HEK293 (cell line): Measurements from ENCODE around the gene UNC13A.

Experiments used
- CTCF ChIA-PET: fragments of 350-600 bp; formaldehyde crosslinking; extraction: SDS; loops from one replicate; lab custom pipeline; 2021; ENCODE audit warnings: antibody characterized with exemption; lab: Yijun Ruan, JAX
- POLR2A ChIA-PET: fragments of 300-600 bp; formaldehyde crosslinking; extraction: SDS; loops from one replicate; lab custom pipeline; 2020; ENCODE audit warnings: antibody characterized with exemption, inconsistent platforms; lab: Yijun Ruan, JAX
- H3K27ac ChIP-seq: fragments of 200-500 bp; sonication (Bioruptor generic); 2 replicates; pipeline ENCODE4 v1.5.1; 2014; ENCODE audit warnings: low read depth, low read length, control low read depth, inconsistent platforms; ENCODE audit errors: extremely low read depth
- H3K36me3 ChIP-seq, 2 experiments: fragments of 200-500 bp in 1 of 2; sonication (Bioruptor generic) in 1 of 2; 1 replicate in 1 of 2; 2 replicates in 1 of 2; pipeline ENCODE4 v1.5.1; 2014 to 2017; ENCODE audit warnings: inconsistent platforms in 2 of 2, low read length in 2 of 2; ENCODE audit not compliant: control insufficient read depth in 2 of 2, insufficient read depth in 1 of 2
- H3K4me1 ChIP-seq: fragments of 200-500 bp; sonication (Bioruptor generic); 2 replicates; pipeline ENCODE4 v1.5.1; 2014; ENCODE audit warnings: mild to moderate bottlenecking, low read length, inconsistent platforms; ENCODE audit not compliant: control insufficient read depth, insufficient read depth
- H3K4me3 ChIP-seq: 2 replicates; pipeline ENCODE4 v1.5.1; 2011; ENCODE audit warnings: low read depth, mild to moderate bottlenecking, control low read depth, low read length, moderate library complexity
- H3K9me3 ChIP-seq: fragments of 200-500 bp; sonication (Bioruptor generic); 2 replicates; pipeline ENCODE4 v1.5.1; 2014; ENCODE audit warnings: low read depth, low read length, inconsistent platforms; ENCODE audit not compliant: control insufficient read depth, insufficient read depth
- GLI4 ChIP-seq: fragments of 450-650 bp; formaldehyde crosslinking; IDR thresholded peaks from 2 replicates; pipeline ENCODE4 v1.5.1; 2016; ENCODE audit warnings: missing biosample characterization, missing genetic modification characterization
- GLIS1 ChIP-seq: fragments of 450-650 bp; formaldehyde crosslinking; IDR thresholded peaks from 2 replicates; pipeline ENCODE4 v1.5.1; 2016; ENCODE audit warnings: missing biosample characterization, missing genetic modification characterization
- KLF1 ChIP-seq: fragments of 450-650 bp; formaldehyde crosslinking; IDR thresholded peaks from 2 replicates; pipeline ENCODE4 v1.5.1; 2016; ENCODE audit warnings: missing biosample characterization, missing genetic modification characterization
- KLF17 ChIP-seq: fragments of 450-650 bp; formaldehyde crosslinking; IDR thresholded peaks from 2 replicates; pipeline ENCODE4 v1.5.1; 2016; ENCODE audit warnings: missing biosample characterization, missing genetic modification characterization
- KLF7 ChIP-seq: fragments of 450-650 bp; formaldehyde crosslinking; IDR thresholded peaks from 2 replicates; pipeline ENCODE4 v1.5.1; 2016; ENCODE audit warnings: missing biosample characterization, missing genetic modification characterization, borderline replicate concordance
- PRDM1 ChIP-seq: fragments of 450-650 bp; formaldehyde crosslinking; IDR thresholded peaks from 2 replicates; pipeline ENCODE4; 2016; ENCODE audit warnings: missing biosample characterization, missing genetic modification characterization
- REPIN1 ChIP-seq: fragments of 450-650 bp; formaldehyde crosslinking; IDR thresholded peaks from 2 replicates; pipeline ENCODE4 v1.5.1; 2017; ENCODE audit warnings: missing biosample characterization, missing genetic modification characterization, low read depth
- SCRT2 ChIP-seq: fragments of 450-650 bp; formaldehyde crosslinking; IDR thresholded peaks from 2 replicates; pipeline ENCODE4 v1.5.1; 2016; ENCODE audit warnings: missing biosample characterization, missing genetic modification characterization
- SP7 ChIP-seq: fragments of 450-650 bp; formaldehyde crosslinking; IDR thresholded peaks from 2 replicates; pipeline ENCODE4 v1.5.1; 2016; ENCODE audit warnings: missing biosample characterization, missing genetic modification characterization
- ZBTB10 ChIP-seq: fragments of 450-650 bp; formaldehyde crosslinking; IDR thresholded peaks from 2 replicates; pipeline ENCODE4 v1.5.1; 2016; ENCODE audit warnings: missing biosample characterization, missing genetic modification characterization
- ZBTB17 ChIP-seq: fragments of 450-650 bp; formaldehyde crosslinking; IDR thresholded peaks from 2 replicates; pipeline ENCODE4 v1.5.1; 2016; ENCODE audit warnings: missing biosample characterization, missing genetic modification characterization
- ZBTB48 ChIP-seq: fragments of 450-650 bp; formaldehyde crosslinking; IDR thresholded peaks from 2 replicates; pipeline ENCODE4 v1.5.1; 2016; ENCODE audit warnings: missing biosample characterization, missing genetic modification characterization
- ZIC2 ChIP-seq: fragments of 450-650 bp; formaldehyde crosslinking; IDR thresholded peaks from 2 replicates; pipeline ENCODE4 v1.5.1; 2016; ENCODE audit warnings: missing biosample characterization, missing genetic modification characterization
- ZNF24 ChIP-seq: fragments of 450-650 bp; formaldehyde crosslinking; IDR thresholded peaks from 2 replicates; pipeline ENCODE4 v1.5.1; 2016; ENCODE audit warnings: missing biosample characterization, missing genetic modification characterization
- ZNF26 ChIP-seq: fragments of 450-650 bp; formaldehyde crosslinking; IDR thresholded peaks from 2 replicates; pipeline ENCODE4 v1.5.1; 2016; ENCODE audit warnings: missing biosample characterization, missing genetic modification characterization
- ZNF341 ChIP-seq: fragments of 450-650 bp; formaldehyde crosslinking; IDR thresholded peaks from 2 replicates; pipeline ENCODE4; 2016; ENCODE audit warnings: low read depth, missing biosample characterization, missing genetic modification characterization
- ZNF404 ChIP-seq: fragments of 450-650 bp; formaldehyde crosslinking; IDR thresholded peaks from 2 replicates; pipeline ENCODE4 v1.5.1; 2017; ENCODE audit warnings: missing biosample characterization, missing genetic modification characterization
- ZNF514 ChIP-seq: fragments of 450-650 bp; formaldehyde crosslinking; IDR thresholded peaks from 2 replicates; pipeline ENCODE4 v1.5.1; 2016; ENCODE audit warnings: missing biosample characterization, missing genetic modification characterization
- ZNF518A ChIP-seq: fragments of 450-650 bp; formaldehyde crosslinking; conservative IDR thresholded peaks from 2 replicates; pipeline ENCODE4 v1.5.1; 2016; ENCODE audit warnings: low read depth, missing biosample characterization, missing genetic modification characterization
- ZNF596 ChIP-seq: fragments of 450-650 bp; IDR thresholded peaks from 2 replicates; pipeline ENCODE4 v1.5.0; 2018; ENCODE audit warnings: missing biosample characterization, mild to moderate bottlenecking, missing genetic modification characterization, moderate library complexity
- ZNF621 ChIP-seq: fragments of 450-650 bp; formaldehyde crosslinking; IDR thresholded peaks from 2 replicates; pipeline ENCODE4 v1.5.1; 2017; ENCODE audit warnings: missing biosample characterization, missing genetic modification characterization
- ZNF664 ChIP-seq: fragments of 450-650 bp; formaldehyde crosslinking; IDR thresholded peaks from 2 replicates; pipeline ENCODE4 v1.5.1; 2016; ENCODE audit warnings: missing biosample characterization, missing genetic modification characterization
- ZNF747 ChIP-seq: fragments of 450-650 bp; formaldehyde crosslinking; IDR thresholded peaks from 2 replicates; pipeline ENCODE4 v1.5.1; 2016; ENCODE audit warnings: missing biosample characterization, missing genetic modification characterization
- ZNF76 ChIP-seq: fragments of 450-650 bp; formaldehyde crosslinking; IDR thresholded peaks from 2 replicates; pipeline ENCODE4; 2016; ENCODE audit warnings: low read depth, missing biosample characterization, missing genetic modification characterization, borderline replicate concordance
- ZNF830 ChIP-seq: fragments of 450-650 bp; IDR thresholded peaks from 2 replicates; pipeline ENCODE4 v1.5.0; 2018; ENCODE audit warnings: missing biosample characterization, missing genetic modification characterization, low read depth, mild to moderate bottlenecking, moderate library complexity

Gene UNC13A

GRCh38 chr19:17680230-17680722, 7.9 kb downstream of the UNC13A start (continued):
- TF ChIP-seq KLF1 (peak; percentile 99), SP7 (peak; percentile 81), ZNF404 (tag by site-specific recombination) (no peak), ZNF76 (peak; percentile 15; the same call in 1 of the 2 replicates), REPIN1 (peak; percentile 72; the same call in 1 of the 2 replicates), KLF17 (tag by site-specific recombination) (peak; percentile 98), ZBTB10 (tag by site-specific recombination) (peak; percentile 45; the same call in 1 of the 2 replicates), GLIS1 (tag by site-specific recombination) (peak; percentile 83)

GRCh38 chr19:17679526-17680229, 8.5 kb downstream of the UNC13A start:
- no peaks in the 10 kb centered on the region for H3K9me3 ChIP-seq
- TF ChIP-seq ZNF747 (no peak), ZBTB17 (tag by site-specific recombination) (peak; percentile 19; the same call in 1 of the 2 replicates), ZNF514 (tag by site-specific recombination) (no peak), ZNF24 (no peak), SCRT2 (tag by site-specific recombination) (no peak), ZIC2 (tag by site-specific recombination) (peak; percentile 62), KLF7 (tag by site-specific recombination) (no peak), GLI4 (tag by site-specific recombination) (no peak), ZNF596 (tag by site-specific recombination) (peak; percentile 53)
- TF ChIP-seq, all 188 proteins: peak for 3
- ChIA-PET POLR2A (interaction anchor here (0.5 kb wide), 1 partner anchor 26 kb away, joined by 3 read pairs; no protein-coding TSS in a partner anchor), CTCF (interaction anchor here (0.5 to 0.7 kb wide), 2 partner anchors 12 to 25 kb away, joined by 4 read pairs; no protein-coding TSS in a partner anchor)
- Histone ChIP-seq H3K27ac (no peak overlapping the region), H3K4me3 (peak overlapping the region; percentile 16; the same call in 1 of the 2 replicates), H3K36me3 (no peaks in the 10 kb centered on the region), H3K4me1 (no peaks in the 10 kb centered on the region)

- POLR2A ChIA-PET: no interaction called here
- H3K4me1 ChIP-seq: no peaks in the 10 kb centered on the region
- H3K27ac ChIP-seq: no peak overlapping the region
- no peak overlapping the region for H3K4me3 ChIP-seq
- H3K9me3 ChIP-seq: no peaks in the 10 kb centered on the region
- H3K36me3 ChIP-seq: no peaks in the 10 kb centered on the region
- CTCF ChIA-PET: no interaction called here
- TF ChIP-seq ZNF830 (tag by site-specific recombination): no peak
- no peak for TF ChIP-seq ZNF26
- no peak for TF ChIP-seq ZNF621
- TF ChIP-seq PRDM1 (tag by site-specific recombination): peak; percentile 78
- no peak for TF ChIP-seq ZBTB48 (tag by site-specific recombination)
- TF ChIP-seq ZNF664 (tag by site-specific recombination): no peak
- no peak for TF ChIP-seq ZNF518A (tag by site-specific recombination)
- no peak for TF ChIP-seq ZNF341 (tag by site-specific recombination)
These were observed 9.3 kb downstream of the UNC13A start for GRCh38 chr19:17678836-17679235.
